HepG2 (cell line): ENCODE data around the gene CAPN10. TPM values are rescaled to one million over a fixed set of nuclear protein-coding genes. Genes with fewer than 3 reads are reported as not detected.

Source experiments
- CBX1 ChIP-seq: IDR thresholded peaks from one replicate; pipeline ENCODE4 v1.6.1; 2016; ENCODE audit warnings: antibody characterized with exemption, low read depth
- DMAP1 ChIP-seq: IDR thresholded peaks from 2 replicates; pipeline ENCODE4 v1.6.1; 2016
- ETV6 ChIP-seq: sonication (generic); formaldehyde crosslinking; conservative IDR thresholded peaks from 2 replicates; pipeline ENCODE4 v1.4.0; 2020; ENCODE audit warnings: missing genetic modification reagents
- JUND ChIP-seq: sonication (generic); formaldehyde crosslinking; IDR thresholded peaks from 2 replicates; pipeline ENCODE4 v1.8.0; 2022; ENCODE audit warnings: mild to moderate bottlenecking, missing genetic modification reagents
- MAZ ChIP-seq, 2 experiments: sonication (generic) in 1 of 2; formaldehyde crosslinking in 1 of 2; IDR thresholded peaks; 2 replicates each; pipeline versions ENCODE4 v1.5.0 to v1.6.1; 2012 to 2020; ENCODE audit warnings: low read depth in 2 of 2, mild to moderate bottlenecking in 2 of 2, borderline replicate concordance in 1 of 2, improper control_type of control experiment in 1 of 2, low read length in 1 of 2, missing genetic modification reagents in 1 of 2, moderate library complexity in 1 of 2
- MIXL1 ChIP-seq: IDR thresholded peaks from 2 replicates; pipeline ENCODE4 v1.6.1; 2016
- MTF2 ChIP-seq: sonication (generic); formaldehyde crosslinking; IDR thresholded peaks from 2 replicates; pipeline ENCODE4 v1.5.0; 2020; ENCODE audit warnings: missing genetic modification reagents, borderline replicate concordance
- NRL ChIP-seq: sonication (generic); formaldehyde crosslinking; IDR thresholded peaks from 2 replicates; pipeline ENCODE4 v1.5.0; 2020; ENCODE audit warnings: missing genetic modification reagents, mild to moderate bottlenecking, moderate library complexity, borderline replicate concordance
- ZFP36L2 ChIP-seq: sonication (generic); formaldehyde crosslinking; IDR thresholded peaks from 2 replicates; pipeline ENCODE4 v1.4.0; 2020; ENCODE audit warnings: missing genetic modification reagents
- ZNF430 ChIP-seq: sonication (generic); formaldehyde crosslinking; IDR thresholded peaks from 2 replicates; pipeline ENCODE4 v1.9.0; 2021; ENCODE audit warnings: mild to moderate bottlenecking, missing genetic modification reagents
- ZNF468 ChIP-seq: sonication (generic); formaldehyde crosslinking; IDR thresholded peaks from 2 replicates; pipeline ENCODE4 v1.8.0; 2022; ENCODE audit warnings: mild to moderate bottlenecking, moderate library complexity, missing genetic modification reagents
- ZNF713 ChIP-seq: sonication (generic); formaldehyde crosslinking; IDR thresholded peaks from 2 replicates; pipeline ENCODE4 v1.4.0; 2020; ENCODE audit warnings: mild to moderate bottlenecking, missing genetic modification reagents
- polyA plus RNA-seq, 8 experiments: library from polyadenylated mRNA; depleted of rRNA in 3 of 8; stranded (reverse) in 7 of 8; unstranded in 1 of 8; fragments of >200 nt; fragmentation: Illumina TruSeq in 4 of 8; extraction: Trizol in 4 of 8; gene quantifications; 2 replicates each; pipeline versions ENCODE4 v1.2.1 to v1.2.3, GENCODE V29; 2011 to 2016; ENCODE audit warnings: low read depth in 4 of 8, missing spikeins in 1 of 8, mixed read lengths in 1 of 8; ENCODE audit not compliant: insufficient read depth in 1 of 8
- total RNA-seq, 5 experiments: library from RNA; depleted of rRNA; stranded (reverse); fragments of >200 nt; fragmentation: Illumina TruSeq; extraction: Trizol; gene quantifications; 2 replicates each; pipeline ENCODE4 v1.2.3, GENCODE V29; 2016; ENCODE audit warnings: low read depth in 1 of 5
- TF ChIP-seq, protein P1 (sequence below): sonication (generic); formaldehyde crosslinking; IDR thresholded peaks from 2 replicates; pipeline ENCODE4 v1.5.1; 2020; ENCODE audit warnings: mild to moderate bottlenecking, missing genetic modification reagents, moderate library complexity
- TF ChIP-seq, protein P2 (sequence below): sonication (generic); formaldehyde crosslinking; IDR thresholded peaks from 2 replicates; pipeline ENCODE4 v1.9.0; 2022; ENCODE audit warnings: low read depth, missing genetic modification reagents
- TF ChIP-seq, protein P3 (sequence below): sonication (generic); formaldehyde crosslinking; IDR thresholded peaks from 2 replicates; pipeline ENCODE4 v1.4.0; 2020; ENCODE audit warnings: missing genetic modification reagents
- TF ChIP-seq, protein P4 (sequence below): sonication (generic); IDR thresholded peaks from 2 replicates; pipeline ENCODE4 v1.6.1; 2016; ENCODE audit warnings: low read depth, borderline replicate concordance
- TF ChIP-seq, protein P5 (sequence below): sonication (generic); formaldehyde crosslinking; IDR thresholded peaks from 2 replicates; pipeline ENCODE4 v1.4.0; 2020; ENCODE audit warnings: missing genetic modification reagents, mild to moderate bottlenecking, borderline replicate concordance

CAPN10 gene
- total and polyA plus RNA-seq, 2 of the 13 experiments (the other 11 are each of a cell fraction or from before 2014, with no cell fraction given), result 27.6 to 32.4 TPM

DNA sequence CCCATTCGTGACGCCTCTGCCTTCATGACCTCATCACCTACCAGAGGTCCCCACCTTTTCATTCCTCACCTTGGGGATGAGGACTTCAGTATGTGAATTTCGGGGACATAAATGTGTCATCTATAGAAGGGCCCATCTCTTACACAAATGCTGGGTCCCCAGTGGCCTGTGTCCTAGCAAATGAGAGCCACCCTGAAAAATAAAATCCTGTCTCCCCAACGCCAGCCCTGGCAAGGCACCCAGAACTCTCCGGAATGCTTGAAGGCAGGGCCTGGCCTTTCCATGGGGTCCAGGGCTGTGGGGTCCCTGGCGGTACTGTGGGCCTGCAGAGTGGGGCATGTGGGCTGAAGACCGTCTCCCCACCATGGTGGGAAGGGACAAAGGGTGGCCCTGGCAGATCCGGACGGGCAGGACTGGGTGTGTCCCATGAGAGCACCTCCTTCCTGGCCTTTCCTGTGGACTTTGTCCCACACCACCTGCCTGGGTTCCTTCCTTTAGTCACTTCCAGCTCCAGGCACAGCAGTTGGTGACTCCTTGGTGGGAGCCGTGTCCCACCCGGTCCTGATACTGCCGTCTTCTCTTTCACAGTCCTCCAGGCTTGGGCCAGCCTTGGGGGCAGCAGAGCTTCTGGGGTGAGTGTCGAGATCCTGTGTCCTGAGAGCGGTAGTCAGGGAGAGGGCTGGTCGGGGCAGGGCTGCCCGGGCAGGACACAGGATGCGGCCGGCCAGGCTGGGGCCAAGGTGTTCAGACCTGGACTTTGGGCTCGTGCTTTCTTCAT is 18.6 kb downstream of the CAPN10 start (continued):
- TF ChIP-seq, protein P1, sequence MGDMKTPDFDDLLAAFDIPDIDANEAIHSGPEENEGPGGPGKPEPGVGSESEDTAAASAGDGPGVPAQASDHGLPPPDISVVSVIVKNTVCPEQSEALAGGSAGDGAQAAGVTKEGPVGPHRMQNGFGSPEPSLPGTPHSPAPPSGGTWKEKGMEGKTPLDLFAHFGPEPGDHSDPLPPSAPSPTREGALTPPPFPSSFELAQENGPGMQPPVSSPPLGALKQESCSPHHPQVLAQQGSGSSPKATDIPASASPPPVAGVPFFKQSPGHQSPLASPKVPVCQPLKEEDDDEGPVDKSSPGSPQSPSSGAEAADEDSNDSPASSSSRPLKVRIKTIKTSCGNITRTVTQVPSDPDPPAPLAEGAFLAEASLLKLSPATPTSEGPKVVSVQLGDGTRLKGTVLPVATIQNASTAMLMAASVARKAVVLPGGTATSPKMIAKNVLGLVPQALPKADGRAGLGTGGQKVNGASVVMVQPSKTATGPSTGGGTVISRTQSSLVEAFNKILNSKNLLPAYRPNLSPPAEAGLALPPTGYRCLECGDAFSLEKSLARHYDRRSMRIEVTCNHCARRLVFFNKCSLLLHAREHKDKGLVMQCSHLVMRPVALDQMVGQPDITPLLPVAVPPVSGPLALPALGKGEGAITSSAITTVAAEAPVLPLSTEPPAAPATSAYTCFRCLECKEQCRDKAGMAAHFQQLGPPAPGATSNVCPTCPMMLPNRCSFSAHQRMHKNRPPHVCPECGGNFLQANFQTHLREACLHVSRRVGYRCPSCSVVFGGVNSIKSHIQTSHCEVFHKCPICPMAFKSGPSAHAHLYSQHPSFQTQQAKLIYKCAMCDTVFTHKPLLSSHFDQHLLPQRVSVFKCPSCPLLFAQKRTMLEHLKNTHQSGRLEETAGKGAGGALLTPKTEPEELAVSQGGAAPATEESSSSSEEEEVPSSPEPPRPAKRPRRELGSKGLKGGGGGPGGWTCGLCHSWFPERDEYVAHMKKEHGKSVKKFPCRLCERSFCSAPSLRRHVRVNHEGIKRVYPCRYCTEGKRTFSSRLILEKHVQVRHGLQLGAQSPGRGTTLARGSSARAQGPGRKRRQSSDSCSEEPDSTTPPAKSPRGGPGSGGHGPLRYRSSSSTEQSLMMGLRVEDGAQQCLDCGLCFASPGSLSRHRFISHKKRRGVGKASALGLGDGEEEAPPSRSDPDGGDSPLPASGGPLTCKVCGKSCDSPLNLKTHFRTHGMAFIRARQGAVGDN (CRISPR knock-in tag), result peak; percentile 81; the same call in 1 of the 2 replicates
- TF ChIP-seq NRL (CRISPR knock-in tag) (peak; percentile 55), MTF2 (CRISPR knock-in tag) (peak; percentile 87), ZNF713 (CRISPR knock-in tag) (no peak), JUND (CRISPR knock-in tag) (peak; percentile 39; the same call in 1 of the 2 replicates), DMAP1 (CRISPR knock-in tag) (peak; percentile 77), MAZ (IDR thresholded peaks at IDR 0.05; ENCODE audit: borderline replicate concordance, low read depth, low read length) (peak; percentile 27; the same call in 1 of the 2 replicates), MAZ (CRISPR knock-in tag; IDR thresholded peaks at IDR 0.05; ENCODE audit: low read depth) (peak; percentile 23; the same call in 1 of the 2 replicates), ETV6 (CRISPR knock-in tag) (no peak; the same call in 1 of the 2 replicates), MIXL1 (no peak), CBX1 (peak; percentile 21), ZNF468 (CRISPR knock-in tag) (no peak), ZNF430 (CRISPR knock-in tag) (no peak), ZFP36L2 (CRISPR knock-in tag) (no peak)
- TF ChIP-seq, protein P2, sequence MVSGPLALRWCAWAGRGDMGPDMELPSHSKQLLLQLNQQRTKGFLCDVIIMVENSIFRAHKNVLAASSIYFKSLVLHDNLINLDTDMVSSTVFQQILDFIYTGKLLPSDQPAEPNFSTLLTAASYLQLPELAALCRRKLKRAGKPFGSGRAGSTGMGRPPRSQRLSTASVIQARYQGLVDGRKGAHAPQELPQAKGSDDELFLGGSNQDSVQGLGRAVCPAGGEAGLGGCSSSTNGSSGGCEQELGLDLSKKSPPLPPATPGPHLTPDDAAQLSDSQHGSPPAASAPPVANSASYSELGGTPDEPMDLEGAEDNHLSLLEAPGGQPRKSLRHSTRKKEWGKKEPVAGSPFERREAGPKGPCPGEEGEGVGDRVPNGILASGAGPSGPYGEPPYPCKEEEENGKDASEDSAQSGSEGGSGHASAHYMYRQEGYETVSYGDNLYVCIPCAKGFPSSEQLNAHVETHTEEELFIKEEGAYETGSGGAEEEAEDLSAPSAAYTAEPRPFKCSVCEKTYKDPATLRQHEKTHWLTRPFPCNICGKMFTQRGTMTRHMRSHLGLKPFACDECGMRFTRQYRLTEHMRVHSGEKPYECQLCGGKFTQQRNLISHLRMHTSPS (CRISPR knock-in tag), result peak; percentile 59; the same call in 1 of the 2 replicates
- TF ChIP-seq, protein P3, sequence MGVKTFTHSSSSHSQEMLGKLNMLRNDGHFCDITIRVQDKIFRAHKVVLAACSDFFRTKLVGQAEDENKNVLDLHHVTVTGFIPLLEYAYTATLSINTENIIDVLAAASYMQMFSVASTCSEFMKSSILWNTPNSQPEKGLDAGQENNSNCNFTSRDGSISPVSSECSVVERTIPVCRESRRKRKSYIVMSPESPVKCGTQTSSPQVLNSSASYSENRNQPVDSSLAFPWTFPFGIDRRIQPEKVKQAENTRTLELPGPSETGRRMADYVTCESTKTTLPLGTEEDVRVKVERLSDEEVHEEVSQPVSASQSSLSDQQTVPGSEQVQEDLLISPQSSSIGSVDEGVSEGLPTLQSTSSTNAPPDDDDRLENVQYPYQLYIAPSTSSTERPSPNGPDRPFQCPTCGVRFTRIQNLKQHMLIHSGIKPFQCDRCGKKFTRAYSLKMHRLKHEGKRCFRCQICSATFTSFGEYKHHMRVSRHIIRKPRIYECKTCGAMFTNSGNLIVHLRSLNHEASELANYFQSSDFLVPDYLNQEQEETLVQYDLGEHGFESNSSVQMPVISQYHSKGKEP (CRISPR knock-in tag), result no peak
- TF ChIP-seq, protein P4, sequence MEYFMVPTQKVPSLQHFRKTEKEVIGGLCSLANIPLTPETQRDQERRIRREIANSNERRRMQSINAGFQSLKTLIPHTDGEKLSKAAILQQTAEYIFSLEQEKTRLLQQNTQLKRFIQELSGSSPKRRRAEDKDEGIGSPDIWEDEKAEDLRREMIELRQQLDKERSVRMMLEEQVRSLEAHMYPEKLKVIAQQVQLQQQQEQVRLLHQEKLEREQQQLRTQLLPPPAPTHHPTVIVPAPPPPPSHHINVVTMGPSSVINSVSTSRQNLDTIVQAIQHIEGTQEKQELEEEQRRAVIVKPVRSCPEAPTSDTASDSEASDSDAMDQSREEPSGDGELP, result peak; percentile 56; the same call in 1 of the 2 replicates
- TF ChIP-seq, protein P5, sequence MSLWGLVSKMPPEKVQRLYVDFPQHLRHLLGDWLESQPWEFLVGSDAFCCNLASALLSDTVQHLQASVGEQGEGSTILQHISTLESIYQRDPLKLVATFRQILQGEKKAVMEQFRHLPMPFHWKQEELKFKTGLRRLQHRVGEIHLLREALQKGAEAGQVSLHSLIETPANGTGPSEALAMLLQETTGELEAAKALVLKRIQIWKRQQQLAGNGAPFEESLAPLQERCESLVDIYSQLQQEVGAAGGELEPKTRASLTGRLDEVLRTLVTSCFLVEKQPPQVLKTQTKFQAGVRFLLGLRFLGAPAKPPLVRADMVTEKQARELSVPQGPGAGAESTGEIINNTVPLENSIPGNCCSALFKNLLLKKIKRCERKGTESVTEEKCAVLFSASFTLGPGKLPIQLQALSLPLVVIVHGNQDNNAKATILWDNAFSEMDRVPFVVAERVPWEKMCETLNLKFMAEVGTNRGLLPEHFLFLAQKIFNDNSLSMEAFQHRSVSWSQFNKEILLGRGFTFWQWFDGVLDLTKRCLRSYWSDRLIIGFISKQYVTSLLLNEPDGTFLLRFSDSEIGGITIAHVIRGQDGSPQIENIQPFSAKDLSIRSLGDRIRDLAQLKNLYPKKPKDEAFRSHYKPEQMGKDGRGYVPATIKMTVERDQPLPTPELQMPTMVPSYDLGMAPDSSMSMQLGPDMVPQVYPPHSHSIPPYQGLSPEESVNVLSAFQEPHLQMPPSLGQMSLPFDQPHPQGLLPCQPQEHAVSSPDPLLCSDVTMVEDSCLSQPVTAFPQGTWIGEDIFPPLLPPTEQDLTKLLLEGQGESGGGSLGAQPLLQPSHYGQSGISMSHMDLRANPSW (CRISPR knock-in tag), result no peak
